K562 (cell line): ENCODE results near the gene STYXL1. TPM values are rescaled to one million over a fixed set of nuclear protein-coding genes. Genes with fewer than 3 reads are reported as not detected.
A peak's percentile ranks its signal among the peaks of the same experiment; 100 is the strongest.

ENCODE experiments used
- BRF1 ChIP-seq: IDR thresholded peaks from 3 replicates; pipeline ENCODE4 v1.6.1; 2011; ENCODE audit warnings: borderline replicate concordance, mild to moderate bottlenecking; ENCODE audit not compliant: insufficient read length; ENCODE audit errors: extremely low read depth
- ELF2 ChIP-seq: fragments of 250-450 bp; sonication (Bioruptor Pico); IDR thresholded peaks from 2 replicates; pipeline ENCODE4 v1.5.0; 2021; ENCODE audit warnings: mild to moderate bottlenecking
- HDAC3 ChIP-seq: fragments of 450-650 bp; IDR thresholded peaks from 2 replicates; pipeline ENCODE4 v1.6.1; 2018; ENCODE audit warnings: borderline replicate concordance, mild to moderate bottlenecking, moderate library complexity; ENCODE audit not compliant: partially characterized antibody
- HEY1 ChIP-seq: fragments of 250-450 bp; sonication (Bioruptor Pico); IDR thresholded peaks from 2 replicates; pipeline ENCODE4 v1.5.0; 2020; ENCODE audit warnings: mild to moderate bottlenecking, moderate library complexity, borderline replicate concordance
- ID3 ChIP-seq, 2 experiments: fragments of 250-450 bp in 1 of 2; fragments of 450-650 bp in 1 of 2; sonication (Bioruptor Pico) in 1 of 2; IDR thresholded peaks; 2 replicates each; pipeline versions ENCODE4 v1.6.1 to v1.8.0; 2016 to 2021; ENCODE audit warnings: mild to moderate bottlenecking in 2 of 2, moderate library complexity in 2 of 2, missing compliant biosample characterization in 1 of 2, missing genetic modification characterization in 1 of 2
- MCM3 ChIP-seq: fragments of 450-650 bp; IDR thresholded peaks from 2 replicates; pipeline ENCODE4 v1.6.1; 2016
- MCM5 ChIP-seq: fragments of 450-650 bp; IDR thresholded peaks from 2 replicates; pipeline ENCODE4 v1.6.1; 2016; ENCODE audit warnings: low read depth
- PURB ChIP-seq: sonication (generic); formaldehyde crosslinking; IDR thresholded peaks from 2 replicates; pipeline ENCODE4 v1.9.0; 2021; ENCODE audit warnings: low read depth, mild to moderate bottlenecking, missing genetic modification reagents
- TARDBP ChIP-seq: fragments of 450-650 bp; IDR thresholded peaks from 2 replicates; pipeline ENCODE4 v1.6.1; 2016
- ZMIZ1 ChIP-seq, 2 experiments: fragments of 150-350 bp in 1 of 2; IDR thresholded peaks; 2 replicates each; pipeline ENCODE4 v1.6.1; 2012 to 2016; ENCODE audit warnings: low read depth in 2 of 2, low read length in 2 of 2, mild to moderate bottlenecking in 1 of 2, moderate library complexity in 1 of 2
- ZNF197 ChIP-seq: fragments of 200-800 bp; sonication (Bioruptor generic); IDR thresholded peaks from 2 replicates; pipeline ENCODE4 v1.6.1; 2016; ENCODE audit warnings: low read depth, missing genetic modification characterization, missing compliant biosample characterization
- ZNF253 ChIP-seq: fragments of 250-450 bp; sonication (Bioruptor Pico); conservative IDR thresholded peaks from 2 replicates; pipeline ENCODE4 v1.6.1; 2021; ENCODE audit warnings: mild to moderate bottlenecking
- ZNF583 ChIP-seq: fragments of 250-450 bp; sonication (Bioruptor Pico); IDR thresholded peaks from 2 replicates; pipeline ENCODE4 v1.4.0; 2020
- ZNF699 ChIP-seq: fragments of 250-450 bp; sonication (Bioruptor Pico); IDR thresholded peaks from 2 replicates; pipeline ENCODE4 v1.8.0; 2021; ENCODE audit warnings: mild to moderate bottlenecking, moderate library complexity; ENCODE audit not compliant: insufficient replicate concordance
- ZNF77 ChIP-seq: fragments of 250-450 bp; sonication (Bioruptor Pico); IDR thresholded peaks from 2 replicates; pipeline ENCODE4 v1.5.0; 2020
- ZSCAN32 ChIP-seq: fragments of 450-650 bp; formaldehyde crosslinking; IDR thresholded peaks from 2 replicates; pipeline ENCODE4 v1.4.0; 2020; ENCODE audit warnings: mild to moderate bottlenecking, moderate library complexity
- polyA plus RNA-seq, 8 experiments: library from polyadenylated mRNA; depleted of rRNA in 4 of 8; stranded (reverse) in 5 of 8; unstranded in 3 of 8; fragments of >200 nt; fragmentation: Nextera tagmentation in 2 of 8; fragmentation: Illumina TruSeq in 1 of 8; extraction: Ambion mirVana in 2 of 8; extraction: Trizol in 1 of 8; gene quantifications; 2 replicates each; pipeline versions ENCODE4 v1.2.1 to v1.2.3, GENCODE V29; 2011 to 2014; ENCODE audit warnings: inconsistent platforms in 1 of 8, missing spikeins in 1 of 8
- total RNA-seq, 7 experiments: library from RNA; depleted of rRNA in 6 of 7; stranded (reverse); fragments of >200 nt in 6 of 7; fragmentation: Illumina TruSeq in 2 of 7; extraction: Trizol in 2 of 7; gene quantifications; 2 replicates each; pipeline versions ENCODE4 v1.2.1 to v1.2.3, GENCODE V29; 2011 to 2021; ENCODE audit warnings: low replicate concordance in 1 of 7
- TF ChIP-seq, protein P1 (sequence below), 2 experiments: fragments of 450-650 bp; IDR thresholded peaks; 2 replicates each; pipeline ENCODE4 v1.6.1; 2018; ENCODE audit warnings: mild to moderate bottlenecking in 2 of 2, low read depth in 1 of 2; ENCODE audit not compliant: partially characterized antibody in 2 of 2
- TF ChIP-seq, protein P2 (sequence below): fragments of 450-650 bp; IDR thresholded peaks from 2 replicates; pipeline ENCODE4 v1.6.1; 2017; ENCODE audit warnings: mild to moderate bottlenecking, moderate library complexity

Gene STYXL1
- total and polyA plus RNA-seq, 9 of the 15 experiments (the other 6 are each of a cell fraction or from before 2014, with no cell fraction given) = 36.5 to 97.2 (median 49.9) TPM

- TF ChIP-seq ZMIZ1 (IDR thresholded peaks at IDR 0.05; ENCODE audit: low read depth in 2 of 2, low read length in 2 of 2) (peak in 1 of 2 experiments; percentile 49; a peak in 1 of 4 replicates), ZNF253 (no peak), ID3 (CRISPR knock-in tag; IDR thresholded peaks at IDR 0.05) (no peak), ID3 (tag; IDR thresholded peaks at IDR 0.05) (no peak), MCM3 (no peak), HDAC3 (peak; percentile 74), ZNF699 (no peak), PURB (CRISPR knock-in tag) (no peak), ZNF77 (no peak), ZSCAN32 (CRISPR knock-in tag) (no peak), BRF1 (no peak), TARDBP (0 out of 2 replicates have a peak, but pooled peaks have one; percentile 37), ZNF197 (CRISPR knock-in tag) (no peak), ZNF583 (CRISPR knock-in tag) (peak; percentile 58; the same call in 1 of the 2 replicates), ELF2 (CRISPR knock-in tag) (peak; percentile 99), MCM5 (no peak), HEY1 (CRISPR knock-in tag) (no peak)
- TF ChIP-seq, protein P1, sequence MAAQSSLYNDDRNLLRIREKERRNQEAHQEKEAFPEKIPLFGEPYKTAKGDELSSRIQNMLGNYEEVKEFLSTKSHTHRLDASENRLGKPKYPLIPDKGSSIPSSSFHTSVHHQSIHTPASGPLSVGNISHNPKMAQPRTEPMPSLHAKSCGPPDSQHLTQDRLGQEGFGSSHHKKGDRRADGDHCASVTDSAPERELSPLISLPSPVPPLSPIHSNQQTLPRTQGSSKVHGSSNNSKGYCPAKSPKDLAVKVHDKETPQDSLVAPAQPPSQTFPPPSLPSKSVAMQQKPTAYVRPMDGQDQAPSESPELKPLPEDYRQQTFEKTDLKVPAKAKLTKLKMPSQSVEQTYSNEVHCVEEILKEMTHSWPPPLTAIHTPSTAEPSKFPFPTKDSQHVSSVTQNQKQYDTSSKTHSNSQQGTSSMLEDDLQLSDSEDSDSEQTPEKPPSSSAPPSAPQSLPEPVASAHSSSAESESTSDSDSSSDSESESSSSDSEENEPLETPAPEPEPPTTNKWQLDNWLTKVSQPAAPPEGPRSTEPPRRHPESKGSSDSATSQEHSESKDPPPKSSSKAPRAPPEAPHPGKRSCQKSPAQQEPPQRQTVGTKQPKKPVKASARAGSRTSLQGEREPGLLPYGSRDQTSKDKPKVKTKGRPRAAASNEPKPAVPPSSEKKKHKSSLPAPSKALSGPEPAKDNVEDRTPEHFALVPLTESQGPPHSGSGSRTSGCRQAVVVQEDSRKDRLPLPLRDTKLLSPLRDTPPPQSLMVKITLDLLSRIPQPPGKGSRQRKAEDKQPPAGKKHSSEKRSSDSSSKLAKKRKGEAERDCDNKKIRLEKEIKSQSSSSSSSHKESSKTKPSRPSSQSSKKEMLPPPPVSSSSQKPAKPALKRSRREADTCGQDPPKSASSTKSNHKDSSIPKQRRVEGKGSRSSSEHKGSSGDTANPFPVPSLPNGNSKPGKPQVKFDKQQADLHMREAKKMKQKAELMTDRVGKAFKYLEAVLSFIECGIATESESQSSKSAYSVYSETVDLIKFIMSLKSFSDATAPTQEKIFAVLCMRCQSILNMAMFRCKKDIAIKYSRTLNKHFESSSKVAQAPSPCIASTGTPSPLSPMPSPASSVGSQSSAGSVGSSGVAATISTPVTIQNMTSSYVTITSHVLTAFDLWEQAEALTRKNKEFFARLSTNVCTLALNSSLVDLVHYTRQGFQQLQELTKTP (IDR thresholded peaks at IDR 0.05; ENCODE audit: low read depth in 1 of 2, partially characterized antibody in 2 of 2) = peak in 1 of 2 experiments; percentile 23
- TF ChIP-seq, protein P2, sequence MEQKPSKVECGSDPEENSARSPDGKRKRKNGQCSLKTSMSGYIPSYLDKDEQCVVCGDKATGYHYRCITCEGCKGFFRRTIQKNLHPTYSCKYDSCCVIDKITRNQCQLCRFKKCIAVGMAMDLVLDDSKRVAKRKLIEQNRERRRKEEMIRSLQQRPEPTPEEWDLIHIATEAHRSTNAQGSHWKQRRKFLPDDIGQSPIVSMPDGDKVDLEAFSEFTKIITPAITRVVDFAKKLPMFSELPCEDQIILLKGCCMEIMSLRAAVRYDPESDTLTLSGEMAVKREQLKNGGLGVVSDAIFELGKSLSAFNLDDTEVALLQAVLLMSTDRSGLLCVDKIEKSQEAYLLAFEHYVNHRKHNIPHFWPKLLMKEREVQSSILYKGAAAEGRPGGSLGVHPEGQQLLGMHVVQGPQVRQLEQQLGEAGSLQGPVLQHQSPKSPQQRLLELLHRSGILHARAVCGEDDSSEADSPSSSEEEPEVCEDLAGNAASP = no peak
Measured at GRCh38 chr7:76047811-76048667, at the start of gene STYXL1, which contains the start of gene MDH2 (continued).
